AG04450 (cell line): ENCODE results near the gene ZC3HAV1L. TPM values are rescaled to one million over a fixed set of nuclear protein-coding genes. Genes with fewer than 3 reads are reported as not detected.

Source experiments
- CTCF ChIA-PET: fragments of 300-600, 350-600 bp; formaldehyde crosslinking; extraction: SDS; loops from one replicate; lab custom pipeline; 2022; ENCODE audit warnings: antibody characterized with exemption, inconsistent platforms; lab: Charles Lee
- POLR2A ChIA-PET: fragments of 350-600 bp; formaldehyde crosslinking; extraction: SDS; loops from one replicate; lab custom pipeline; 2021; ENCODE audit warnings: antibody characterized with exemption, inconsistent platforms; lab: Yijun Ruan, JAX
- DNase-seq: peaks from one replicate; pipeline ENCODE4 v3.0.0-alpha.2; 2011; ENCODE audit warnings: low read depth, low spot score
- H3K27ac ChIP-seq: one replicate; pipeline ENCODE4 v1.5.1; 2012; ENCODE audit warnings: low read depth, low read length, control low read depth
- H3K27me3 ChIP-seq: one replicate; pipeline ENCODE4 v1.6.0; 2012; ENCODE audit warnings: low read length; ENCODE audit not compliant: control insufficient read depth, insufficient read depth
- H3K4me3 ChIP-seq: 2 replicates; pipeline ENCODE4 v1.5.1; 2011; ENCODE audit warnings: mild to moderate bottlenecking, low read depth, low read length, control low read depth
- H3K9me3 ChIP-seq: 2 replicates; pipeline ENCODE4 v1.5.1; 2012; ENCODE audit warnings: low read length; ENCODE audit not compliant: control insufficient read depth, insufficient read depth
- polyA plus RNA-seq: library from polyadenylated mRNA; depleted of rRNA; stranded (reverse); fragments of >200 nt; gene quantifications from 2 replicates; pipeline ENCODE4 v1.2.3, GENCODE V29; 2011
- TF ChIP-seq, protein P1 (sequence below): IDR thresholded peaks from 2 replicates; pipeline ENCODE4 v1.5.1; 2011; ENCODE audit warnings: low read depth, low read length, control low read depth, inconsistent platforms

Gene ZC3HAV1L
- polyA plus RNA-seq, 1 experiment, result 9.9 TPM

GRCh38 chr7:139049936-139050335 is 14.1 kb upstream of the ZC3HAV1L start:
- Histone ChIP-seq H3K9me3 (no peaks in the 10 kb centered on the region), H3K4me3 (no peak overlapping the region), H3K27ac (no peak overlapping the region), H3K27me3 (no peaks in the 10 kb centered on the region)
- POLR2A ChIA-PET, result no interaction called here
- TF ChIP-seq, protein P1, sequence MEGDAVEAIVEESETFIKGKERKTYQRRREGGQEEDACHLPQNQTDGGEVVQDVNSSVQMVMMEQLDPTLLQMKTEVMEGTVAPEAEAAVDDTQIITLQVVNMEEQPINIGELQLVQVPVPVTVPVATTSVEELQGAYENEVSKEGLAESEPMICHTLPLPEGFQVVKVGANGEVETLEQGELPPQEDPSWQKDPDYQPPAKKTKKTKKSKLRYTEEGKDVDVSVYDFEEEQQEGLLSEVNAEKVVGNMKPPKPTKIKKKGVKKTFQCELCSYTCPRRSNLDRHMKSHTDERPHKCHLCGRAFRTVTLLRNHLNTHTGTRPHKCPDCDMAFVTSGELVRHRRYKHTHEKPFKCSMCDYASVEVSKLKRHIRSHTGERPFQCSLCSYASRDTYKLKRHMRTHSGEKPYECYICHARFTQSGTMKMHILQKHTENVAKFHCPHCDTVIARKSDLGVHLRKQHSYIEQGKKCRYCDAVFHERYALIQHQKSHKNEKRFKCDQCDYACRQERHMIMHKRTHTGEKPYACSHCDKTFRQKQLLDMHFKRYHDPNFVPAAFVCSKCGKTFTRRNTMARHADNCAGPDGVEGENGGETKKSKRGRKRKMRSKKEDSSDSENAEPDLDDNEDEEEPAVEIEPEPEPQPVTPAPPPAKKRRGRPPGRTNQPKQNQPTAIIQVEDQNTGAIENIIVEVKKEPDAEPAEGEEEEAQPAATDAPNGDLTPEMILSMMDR, result no peak
- DNase-seq, result no peak
- CTCF ChIA-PET, result interaction anchor here (1.0 to 2.8 kb wide), 2 partner anchors 25 to 33 kb away, joined by 5 to 14 read pairs; no protein-coding TSS in a partner anchor

GRCh38 chr7:139049111-139049510 is 13.3 kb upstream of the ZC3HAV1L start:
- Histone ChIP-seq H3K27ac (no peak overlapping the region), H3K9me3 (no peaks in the 10 kb centered on the region), H3K27me3 (no peaks in the 10 kb centered on the region), H3K4me3 (no peak overlapping the region)
- TF ChIP-seq, protein P1, result no peak
- no peak for DNase-seq
- ChIA-PET CTCF (interaction anchor here (2.8 kb wide), 1 partner anchor 26 kb away, joined by 14 read pairs; no protein-coding TSS in a partner anchor), POLR2A (no interaction called here)

- H3K4me3 ChIP-seq, result no peak overlapping the region
- no peaks in the 10 kb centered on the region for H3K9me3 ChIP-seq
- POLR2A ChIA-PET, result no interaction called here
- no peaks in the 10 kb centered on the region for H3K27me3 ChIP-seq
- TF ChIP-seq, protein P1, result no peak
- CTCF ChIA-PET, result interaction anchor here (2.8 kb wide), 1 partner anchor 27 kb away, joined by 14 read pairs; no protein-coding TSS in a partner anchor
- DNase-seq, result no peak
- H3K27ac ChIP-seq, result no peak overlapping the region
Measured at GRCh38 chr7:139047970-139048369, 12.1 kb upstream of the ZC3HAV1L start.

GRCh38 chr7:139046143-139046542 is 10.3 kb upstream of the ZC3HAV1L start:
- ChIA-PET POLR2A (no interaction called here), CTCF (interaction anchor here (0.6 to 1.3 kb wide), 3 partner anchors 25 to 1694 kb away, joined by 4 to 8 read pairs (median 7); no protein-coding TSS in a partner anchor)
- Histone ChIP-seq H3K27ac (no peak overlapping the region), H3K27me3 (no peaks in the 10 kb centered on the region), H3K4me3 (no peak overlapping the region), H3K9me3 (no peaks in the 10 kb centered on the region)
- TF ChIP-seq, protein P1, result no peak
- no peak for DNase-seq

DNA sequence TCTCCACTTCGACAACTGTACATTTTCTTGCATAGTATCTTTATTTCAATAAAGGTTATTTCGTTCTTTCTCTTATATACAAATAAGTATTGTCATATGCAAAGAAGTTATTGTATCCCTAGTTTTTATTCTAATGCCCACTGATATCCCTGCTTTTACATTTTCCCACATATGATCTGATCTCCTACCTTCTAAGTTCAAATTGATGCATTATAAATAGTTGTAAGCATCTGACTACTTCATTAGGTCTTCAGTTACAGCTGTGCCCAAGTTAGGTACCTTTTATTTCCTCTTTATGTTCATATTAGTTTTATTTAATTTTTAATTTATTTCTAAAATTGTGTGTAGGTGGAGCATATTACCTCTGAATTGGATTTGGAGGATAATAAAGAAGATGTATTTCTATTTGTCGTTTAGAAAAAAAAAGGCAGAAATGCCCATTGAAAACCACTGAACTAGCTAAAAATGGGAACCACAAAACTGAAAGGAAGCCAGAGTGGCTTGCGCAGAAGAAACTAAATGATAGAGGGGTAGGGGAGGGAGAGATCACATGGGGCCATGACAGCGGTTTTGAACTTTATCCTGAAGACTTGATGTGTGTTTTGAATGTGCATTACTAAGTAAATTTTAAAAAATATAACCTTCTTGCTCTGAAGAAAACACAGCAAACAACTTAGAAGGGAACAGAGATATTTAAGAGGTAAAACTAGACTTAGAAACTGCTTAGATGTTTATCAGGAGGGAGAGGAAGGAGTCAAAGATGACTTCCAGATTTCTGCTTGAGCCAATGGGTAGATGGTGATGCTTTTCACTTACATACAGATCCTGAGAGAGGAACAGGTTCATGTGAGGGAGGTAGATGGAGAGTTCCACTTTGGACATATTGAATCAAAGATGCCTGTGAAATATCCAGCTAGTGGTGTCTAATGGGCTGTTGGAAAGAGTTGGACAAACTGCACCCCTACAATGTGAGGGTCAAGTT is 9.3 kb upstream of the ZC3HAV1L start:
- no peak overlapping the region for H3K4me3 ChIP-seq
- DNase-seq, result no peak
- no peak overlapping the region for H3K27ac ChIP-seq
- no peaks in the 10 kb centered on the region for H3K9me3 ChIP-seq
- ChIA-PET POLR2A (no interaction called here), CTCF (interaction anchor here (1.2 to 1.3 kb wide), 2 partner anchors 30 kb away, joined by 4 to 7 read pairs; no protein-coding TSS in a partner anchor)
- TF ChIP-seq, protein P1, result no peak
- no peaks in the 10 kb centered on the region for H3K27me3 ChIP-seq
